T-helper 1 cell treated with Interleukin-12 subunit alpha and Interleukin-12 subunit beta and Interleukin-4 antibody, amounts not matched to agents 30 ng/mL and 1 ng/mL, for 36 hours (primary cell): ENCODE measurements around the gene GLRX2. TPM values are rescaled to one million over a fixed set of nuclear protein-coding genes. Genes with fewer than 3 reads are reported as not detected.

ENCODE experiments used
- intact Hi-C: fragments of 100-400 bp; cut with micrococcal nuclease; formaldehyde crosslinking; loops from one replicate; pipeline ENCODE4 v1.15.1; 2024
- total RNA-seq: library from RNA; stranded (reverse); gene quantifications from 2 replicates; pipeline ENCODE4 v1.2.3, GENCODE V29; 2022

The GLRX2 gene
- total RNA-seq, 1 donor from 2014 or later = 18.5 TPM

DNA sequence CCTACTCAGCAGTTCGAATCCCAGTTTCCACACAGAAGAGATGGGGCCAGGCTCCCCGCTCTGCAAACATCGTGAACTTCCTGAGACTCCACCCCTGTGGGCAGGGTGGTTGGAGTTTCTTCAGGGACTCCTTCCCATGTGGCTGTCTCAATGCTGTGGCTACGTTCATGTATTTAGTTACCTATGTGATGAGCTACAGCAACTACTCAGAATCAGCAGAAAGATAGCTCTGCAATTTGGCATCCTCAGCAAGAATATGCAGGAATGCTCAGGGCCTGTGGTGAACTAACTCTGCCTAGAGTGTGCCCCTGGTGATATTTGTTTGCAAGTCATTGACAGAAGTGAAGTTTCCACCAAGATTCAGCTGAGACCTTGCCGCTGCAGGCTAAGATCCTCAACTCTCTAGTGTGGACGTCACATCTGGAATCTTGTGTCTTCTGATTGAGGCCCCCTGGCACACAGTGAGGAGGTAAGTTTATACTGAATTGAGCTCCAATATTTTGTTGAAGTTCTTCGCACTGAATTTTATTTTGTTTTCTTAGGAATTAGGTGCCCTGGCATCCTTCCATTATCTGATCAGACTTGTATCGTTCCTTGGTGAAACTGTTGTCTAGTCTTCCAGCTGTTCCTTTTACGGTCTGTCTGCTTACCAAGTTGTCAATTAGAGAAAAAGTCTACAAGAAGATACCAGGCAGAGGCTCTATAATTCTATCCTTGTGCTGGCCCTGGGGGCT is 8.2 kb upstream of the GLRX2 start:
- intact Hi-C loops = no loop called here

DNA sequence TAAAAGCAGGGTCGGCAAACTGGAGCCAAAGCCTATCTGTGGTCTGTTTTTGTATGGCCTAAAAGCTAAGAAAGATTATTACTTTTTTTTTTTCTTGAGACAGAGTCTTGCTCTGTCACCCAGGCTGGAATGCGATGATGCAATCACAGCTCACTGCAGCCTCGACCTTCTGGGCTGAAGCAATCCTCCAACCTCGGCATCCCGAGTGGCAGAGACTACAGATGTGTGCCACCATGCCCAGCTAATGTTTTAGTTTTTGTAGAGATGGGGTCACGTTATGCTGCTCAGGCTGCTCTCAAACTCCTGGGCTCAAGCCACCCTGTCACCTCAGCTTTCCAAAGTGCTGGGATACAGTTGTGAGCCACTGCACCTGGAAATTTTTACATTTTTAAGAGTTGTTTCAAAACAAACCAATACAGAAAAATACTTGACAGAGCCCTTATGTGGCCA is 6.5 kb upstream of the GLRX2 start:
- intact Hi-C loops = no loop called here

DNA sequence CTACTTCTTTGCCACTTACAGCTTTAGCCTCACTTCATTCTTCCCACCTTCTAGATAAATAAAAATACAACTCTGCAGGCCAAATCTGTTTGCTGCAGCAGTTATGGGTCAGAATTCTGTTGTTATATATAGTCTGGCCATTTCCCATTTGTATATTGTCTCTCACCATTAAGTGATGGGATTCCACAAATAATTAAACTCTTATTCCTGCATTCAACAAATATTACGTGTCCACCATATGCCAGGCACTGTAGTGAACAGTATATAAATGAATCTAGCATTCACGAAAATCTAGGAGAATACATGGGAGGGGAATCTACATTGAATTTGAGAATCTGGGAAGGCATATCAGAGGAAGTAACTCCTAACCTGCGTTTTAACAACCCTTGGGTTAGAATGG is 5.7 kb upstream of the GLRX2 start:
- intact Hi-C loops = no loop called here

DNA sequence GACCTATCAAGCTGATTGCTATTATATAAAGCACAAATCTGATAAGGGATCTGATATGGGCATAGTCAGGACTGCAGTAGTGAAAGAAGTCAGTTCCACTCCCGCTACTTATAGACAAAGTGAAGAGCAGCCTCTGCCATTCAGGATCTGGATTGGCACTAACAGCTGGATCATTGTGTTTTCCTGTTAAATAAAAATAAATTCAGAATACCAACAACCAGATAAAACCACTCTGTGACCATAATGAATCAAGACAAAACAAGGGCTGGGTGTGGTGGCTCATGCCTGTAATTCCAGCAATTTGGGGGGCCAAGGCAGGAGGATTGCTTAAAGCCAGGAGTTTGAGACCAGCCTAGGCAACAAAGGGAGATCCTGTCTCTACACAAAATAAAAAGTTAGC is 5.0 kb upstream of the GLRX2 start:
- intact Hi-C loops = no loop called here

DNA sequence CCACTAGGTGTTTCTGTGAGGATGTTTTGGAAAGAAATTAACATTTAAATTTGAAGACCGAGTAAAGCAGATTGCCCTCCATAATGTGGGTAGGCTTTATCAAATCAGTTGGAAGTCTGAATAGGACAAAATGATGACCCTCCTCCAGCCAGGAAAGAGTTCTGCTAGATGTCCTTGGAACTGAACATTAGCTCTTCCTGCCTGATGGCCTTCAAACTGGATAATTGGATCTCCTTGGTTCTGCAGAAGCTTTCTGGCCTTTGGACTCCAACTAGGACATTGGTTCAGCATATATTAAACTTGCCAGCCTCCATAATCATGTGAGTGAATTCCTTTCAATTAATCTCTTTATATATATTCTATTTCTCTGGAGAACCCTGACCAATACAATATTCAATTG is 4.4 kb upstream of the GLRX2 start:
- intact Hi-C loops = loop anchor here (5.0 kb wide), 1 partner anchor 172 kb away; no protein-coding TSS in a partner anchor

DNA sequence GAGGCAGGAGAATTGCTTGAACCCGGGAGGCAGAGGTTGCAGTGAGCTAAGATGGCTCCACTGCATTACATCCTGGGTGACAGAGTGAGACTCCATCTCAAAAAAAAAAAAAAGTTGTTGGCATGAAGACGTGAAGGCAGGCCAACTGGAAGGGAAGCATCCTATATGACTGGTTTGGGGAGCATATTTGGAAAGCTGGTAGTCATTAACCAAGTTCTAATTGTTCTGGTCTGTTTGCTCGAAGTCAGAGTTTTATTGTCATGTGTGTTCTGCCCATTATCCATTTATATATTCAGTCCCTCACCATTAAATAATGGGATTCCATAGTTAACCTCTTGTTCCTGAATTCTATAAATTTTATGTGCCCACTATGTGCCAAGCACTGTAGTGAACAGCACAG is 3.3 kb upstream of the GLRX2 start:
- intact Hi-C loops = loop anchor here (5.0 kb wide), 1 partner anchor 171 kb away; no protein-coding TSS in a partner anchor

DNA sequence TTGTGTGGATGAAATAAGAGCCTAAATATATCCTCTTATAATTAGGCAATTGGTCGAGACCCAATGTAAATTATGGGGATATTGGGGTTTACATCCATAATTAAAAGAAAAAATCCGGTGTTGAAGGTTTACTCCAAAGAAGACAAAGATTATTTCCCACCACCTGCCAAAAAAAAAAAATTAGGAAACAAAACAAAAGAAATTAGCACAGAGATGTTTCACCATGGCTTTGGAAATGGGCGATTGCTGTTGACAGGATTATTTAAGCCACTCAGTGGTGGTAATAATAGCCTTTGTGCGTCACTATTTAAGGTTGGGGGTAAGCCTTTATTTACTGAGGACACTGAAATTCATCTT is 585 bp upstream of the GLRX2 start:
- intact Hi-C loops = loop anchor here (1.0 to 5.0 kb wide), 4 partner anchors 17 to 296 kb away; partner anchors contain the start of genes CDC73, RGS2, RO60 and UCHL5

DNA sequence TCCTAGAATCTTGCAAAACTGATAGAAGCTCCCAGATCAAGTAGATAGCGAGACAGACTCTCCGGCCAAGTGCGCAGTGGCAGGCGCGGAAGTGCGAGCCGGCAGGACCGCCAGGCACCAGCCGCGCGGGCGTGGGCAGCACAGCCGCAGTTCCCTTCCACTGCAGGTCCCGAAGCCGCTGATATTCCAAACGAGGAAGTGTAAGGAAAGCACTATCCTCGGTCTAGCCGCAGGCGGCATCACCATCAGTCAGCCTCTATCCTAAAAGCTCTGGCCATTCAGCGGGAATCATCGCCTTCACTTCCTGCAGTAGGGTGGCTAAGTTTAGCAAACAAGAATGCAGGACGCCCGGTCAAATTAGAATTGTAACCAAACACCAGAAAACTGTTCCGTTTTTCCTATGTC is 710 bp downstream of the GLRX2 start:
- intact Hi-C loops = no loop called here

DNA sequence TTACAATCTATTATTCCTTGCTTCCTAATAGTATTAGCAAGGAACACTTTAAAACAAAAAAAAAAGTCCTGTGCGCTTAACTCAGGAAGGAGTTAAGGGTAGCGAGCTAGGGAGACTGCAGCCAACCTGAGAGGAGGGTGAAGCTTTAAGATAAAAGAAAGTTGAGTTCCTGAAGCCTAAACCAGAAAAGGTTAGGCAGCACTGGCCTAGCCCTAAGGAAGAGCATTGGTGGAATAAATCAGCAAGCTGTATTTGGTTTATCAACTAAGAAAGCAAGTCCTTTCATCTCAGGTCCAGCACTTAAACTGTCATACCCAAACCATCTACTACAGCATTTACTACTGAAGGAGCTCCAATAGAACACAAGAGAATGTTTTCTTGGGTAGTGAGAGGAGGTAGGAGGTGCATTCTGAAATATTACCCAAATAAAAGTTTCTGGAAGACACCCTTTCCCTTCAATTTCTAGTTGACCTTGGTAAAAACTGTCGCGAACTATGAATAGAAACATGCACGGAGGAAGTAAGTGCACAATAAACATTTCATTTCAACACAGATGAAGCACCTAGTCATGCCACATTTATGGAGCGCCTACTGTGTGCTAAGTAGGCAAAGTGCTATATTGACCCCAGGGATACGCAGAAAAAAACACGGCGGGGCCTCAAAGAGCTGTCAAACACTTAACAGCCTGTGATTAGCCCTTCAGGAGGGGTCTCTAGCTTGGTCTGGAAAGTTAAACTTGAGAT is 1.3 kb downstream of the GLRX2 start:
- intact Hi-C loops = no loop called here

DNA sequence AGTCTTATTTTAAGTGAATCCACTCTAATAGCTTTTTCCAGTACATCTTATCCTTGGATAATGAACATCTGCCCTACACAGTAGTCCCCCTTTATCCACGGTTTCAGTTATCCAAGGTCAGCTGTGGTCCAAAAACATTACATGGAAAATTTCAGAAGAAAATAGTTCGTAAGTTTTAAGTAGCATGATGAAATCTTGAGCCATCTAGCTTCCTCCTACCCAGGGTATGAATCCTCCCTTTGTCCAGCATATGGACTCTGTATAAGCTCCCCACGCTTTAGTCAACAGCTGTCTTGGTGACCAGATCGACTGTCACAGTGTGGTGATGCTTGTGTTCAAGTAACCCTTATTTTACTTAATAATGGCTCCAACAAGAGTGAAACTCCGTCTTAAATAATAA is 2.6 kb downstream of the GLRX2 start:
- intact Hi-C loops = no loop called here

DNA sequence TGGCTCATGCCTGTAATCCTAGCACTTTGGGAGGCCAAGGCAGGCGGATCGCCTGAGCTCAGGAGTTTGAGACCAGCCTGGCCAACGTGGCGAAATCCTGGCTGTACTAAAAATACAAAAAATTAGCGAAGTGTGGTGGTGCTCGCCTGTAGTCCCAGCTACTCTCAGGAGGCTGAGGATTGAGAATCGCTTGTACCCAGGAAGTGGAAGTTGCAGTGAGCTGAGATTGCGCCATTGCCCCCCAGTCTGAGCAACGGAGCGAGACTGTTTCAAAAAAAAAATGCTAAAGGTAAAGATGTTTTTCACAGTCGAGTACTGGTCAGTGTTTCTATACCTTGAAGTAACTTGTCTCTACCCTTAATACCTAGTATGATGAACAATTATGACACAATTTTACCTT is 11.1 kb downstream of the GLRX2 start:
- intact Hi-C loops = no loop called here

DNA sequence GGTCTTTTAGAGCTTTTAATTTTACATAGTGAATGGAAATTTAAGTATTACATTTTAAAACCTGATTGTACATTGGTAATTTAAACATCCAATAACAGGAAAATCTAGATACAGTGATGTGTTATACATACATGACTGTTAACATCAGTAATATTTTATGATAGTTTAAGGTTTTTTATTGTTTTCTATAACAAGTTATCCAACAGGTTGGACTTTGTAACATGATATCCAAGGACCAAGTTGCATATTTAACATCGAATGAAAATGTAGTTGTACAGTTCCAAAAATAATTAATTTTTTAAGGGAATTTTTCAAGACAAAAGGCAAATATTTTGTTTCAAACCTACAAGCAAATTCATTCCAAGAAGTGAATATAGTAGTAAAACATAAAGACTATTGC is 14.3 kb downstream of the GLRX2 start:
- intact Hi-C loops = no loop called here

DNA sequence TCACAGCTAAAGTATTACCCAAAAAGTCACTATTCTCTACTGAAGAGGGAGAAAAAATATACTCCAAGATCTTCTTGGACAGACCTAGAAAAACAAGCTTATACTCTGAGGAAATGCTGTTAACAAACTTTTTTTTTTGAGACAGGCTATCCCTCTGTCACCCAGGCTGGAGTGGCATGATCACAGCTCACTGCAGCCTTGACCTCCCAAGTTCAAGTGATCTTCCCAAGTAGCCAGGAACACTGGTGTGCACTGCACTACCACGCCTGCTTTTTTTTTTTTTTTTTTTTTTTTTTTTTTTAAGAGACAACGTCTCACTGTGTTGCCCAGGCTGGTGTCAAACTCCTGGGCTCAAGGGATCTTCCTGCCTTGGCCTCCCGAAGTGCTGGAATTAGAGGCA is 17.3 kb downstream of the GLRX2 start:
- intact Hi-C loops = no loop called here

DNA sequence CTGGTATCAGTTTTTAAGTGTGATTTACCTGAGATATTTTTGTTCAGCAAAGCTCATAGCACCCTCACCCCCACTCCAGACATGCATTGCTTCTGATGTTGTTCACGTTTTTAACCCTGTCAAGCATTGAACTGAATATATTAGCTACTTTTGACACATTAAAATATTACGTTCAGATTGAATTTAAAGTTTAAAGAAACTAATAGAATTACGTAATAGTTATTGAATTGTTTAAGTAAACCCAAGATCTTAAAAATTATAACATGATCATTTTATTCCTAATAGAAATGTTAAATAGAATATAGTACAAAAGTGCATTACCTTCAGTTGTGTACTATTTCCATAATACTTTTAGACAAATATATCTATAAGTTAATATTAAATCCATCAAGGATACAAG is 18.9 kb downstream of the GLRX2 start:
- intact Hi-C loops = no loop called here

DNA sequence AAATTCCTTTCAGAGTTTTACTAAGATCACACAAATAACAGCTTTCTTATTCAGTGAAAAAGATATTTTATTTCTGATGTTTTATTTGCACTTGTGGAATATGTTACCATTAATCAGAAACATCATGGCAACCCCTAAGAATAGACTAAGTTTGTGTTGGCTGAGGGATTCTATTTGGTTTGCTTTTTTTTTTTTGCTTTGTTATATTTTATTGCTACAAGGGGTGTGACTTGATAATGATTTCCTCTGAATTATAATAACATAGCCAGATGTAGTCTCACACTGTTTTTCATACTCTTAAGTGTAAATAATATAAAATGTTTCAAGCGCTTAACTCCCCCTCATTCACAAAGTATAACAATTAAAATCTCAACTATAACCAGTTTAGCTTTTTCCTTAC is 20.0 kb downstream of the GLRX2 start:
- intact Hi-C loops = loop anchor here (2.0 kb wide), 1 partner anchor 14 kb away; no protein-coding TSS in a partner anchor

DNA sequence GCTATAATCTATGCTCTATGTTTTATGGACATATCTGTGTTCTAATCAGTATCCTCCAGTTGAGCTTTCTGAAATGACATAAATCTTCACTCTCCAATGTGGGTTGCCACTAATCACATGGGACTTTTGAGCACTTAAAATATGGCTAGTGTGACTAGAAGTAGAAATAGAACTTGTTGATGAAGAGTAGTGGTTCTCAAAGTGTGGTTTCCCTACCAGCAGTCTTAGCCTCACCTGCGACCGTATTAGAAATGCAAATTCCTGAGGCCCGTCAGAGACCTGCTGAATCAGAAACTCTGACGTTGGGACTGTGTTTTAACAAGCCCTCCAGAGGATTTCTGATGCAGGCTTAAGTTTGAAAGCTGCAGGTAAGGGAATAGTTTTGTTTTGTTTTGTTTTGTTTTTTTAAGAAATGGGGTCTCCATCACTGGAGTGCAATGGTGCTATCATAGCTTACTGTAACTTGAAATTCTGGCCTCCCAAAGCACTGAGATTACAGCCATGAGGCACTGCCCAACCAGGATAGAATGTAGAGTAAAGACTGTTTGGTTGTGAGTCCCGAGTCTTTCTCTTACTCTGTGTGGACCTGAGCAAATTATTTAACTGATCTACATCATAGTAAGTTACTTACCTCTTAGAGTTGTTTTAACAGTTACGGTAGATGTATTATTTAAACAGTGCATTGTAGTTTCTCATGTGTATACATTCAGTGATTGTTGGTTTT is 21.7 kb downstream of the GLRX2 start:
- intact Hi-C loops = loop anchor here (2.0 kb wide), 1 partner anchor 13 kb away; no protein-coding TSS in a partner anchor

DNA sequence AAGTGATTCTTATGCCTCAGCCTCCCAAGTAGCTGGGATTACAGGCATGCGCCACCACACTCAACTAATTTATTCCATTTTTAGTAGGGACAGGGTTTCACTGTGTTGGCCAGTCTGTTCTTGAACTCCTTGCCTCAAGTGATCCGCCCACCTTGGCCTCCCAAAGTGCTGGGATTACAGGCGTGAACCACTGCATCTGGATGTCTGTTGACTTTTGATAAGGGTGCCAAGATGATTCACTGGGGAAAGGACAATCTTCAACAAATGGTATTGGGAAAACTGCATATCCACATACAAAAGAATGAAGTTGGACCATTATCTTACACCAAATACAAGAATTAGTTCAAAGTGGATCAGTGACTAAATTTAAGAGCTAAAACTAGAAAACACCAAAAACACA is 26.0 kb downstream of the GLRX2 start:
- intact Hi-C loops = no loop called here

DNA sequence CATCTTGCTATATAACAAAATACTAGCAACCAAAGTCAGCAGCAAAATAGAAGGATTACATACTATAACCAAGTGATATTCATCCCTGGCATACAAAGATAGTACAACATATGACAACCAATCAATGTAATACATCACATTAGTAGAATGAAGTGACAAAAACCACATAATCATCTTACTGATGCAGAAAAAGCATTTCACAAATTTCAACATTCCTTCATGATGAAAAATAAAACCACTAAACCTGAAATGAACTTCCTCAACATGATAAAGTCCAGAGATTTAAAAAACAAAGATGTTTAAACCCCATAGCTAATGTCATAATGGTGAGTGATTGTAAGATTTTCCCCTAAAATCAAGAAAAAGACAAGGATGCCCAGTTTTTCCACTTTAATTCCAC is 27.2 kb downstream of the GLRX2 start:
- intact Hi-C loops = no loop called here

DNA sequence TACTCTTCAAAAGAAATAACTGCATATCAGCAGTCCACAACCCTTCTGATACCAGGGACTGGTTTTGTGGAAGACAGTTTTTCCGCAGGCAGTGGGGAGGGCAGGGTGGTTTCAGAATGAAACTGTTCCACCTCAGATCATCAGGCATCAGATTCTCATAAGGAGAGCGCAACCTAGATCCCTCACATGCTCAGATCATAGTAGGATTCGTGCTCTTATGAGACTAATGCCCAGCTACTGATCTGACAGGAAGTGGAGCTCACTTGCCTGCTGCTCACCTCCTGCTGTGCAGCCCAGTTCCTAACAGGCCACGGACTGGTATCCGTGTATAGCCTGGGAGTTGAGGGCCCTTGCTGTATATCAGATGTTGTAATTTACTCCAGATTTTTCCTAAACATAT is 34.3 kb downstream of the GLRX2 start:
- intact Hi-C loops = loop anchor here (1.0 to 2.0 kb wide), 2 partner anchors 11 to 14 kb away; no protein-coding TSS in a partner anchor

DNA sequence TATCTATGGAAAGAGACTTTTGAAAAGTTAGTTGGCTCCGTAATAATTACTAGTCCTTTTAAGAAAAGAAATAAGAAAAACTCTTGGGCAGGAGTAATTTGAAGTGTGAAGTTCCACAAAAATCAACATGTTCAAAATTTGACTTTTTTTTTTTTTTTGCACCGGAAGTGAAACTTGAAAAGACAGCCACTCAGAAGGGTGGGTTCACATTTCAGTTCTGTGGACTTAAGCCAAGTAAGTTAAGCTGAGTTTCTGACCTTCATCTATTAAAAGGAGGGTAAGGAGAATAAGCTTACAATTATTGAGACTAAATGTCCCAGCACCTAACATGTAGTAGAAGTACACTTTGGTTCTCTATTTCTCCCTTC is 34.8 kb downstream of the GLRX2 start:
- intact Hi-C loops = loop anchor here (1.0 to 2.0 kb wide), 2 partner anchors 10 to 14 kb away; no protein-coding TSS in a partner anchor

DNA sequence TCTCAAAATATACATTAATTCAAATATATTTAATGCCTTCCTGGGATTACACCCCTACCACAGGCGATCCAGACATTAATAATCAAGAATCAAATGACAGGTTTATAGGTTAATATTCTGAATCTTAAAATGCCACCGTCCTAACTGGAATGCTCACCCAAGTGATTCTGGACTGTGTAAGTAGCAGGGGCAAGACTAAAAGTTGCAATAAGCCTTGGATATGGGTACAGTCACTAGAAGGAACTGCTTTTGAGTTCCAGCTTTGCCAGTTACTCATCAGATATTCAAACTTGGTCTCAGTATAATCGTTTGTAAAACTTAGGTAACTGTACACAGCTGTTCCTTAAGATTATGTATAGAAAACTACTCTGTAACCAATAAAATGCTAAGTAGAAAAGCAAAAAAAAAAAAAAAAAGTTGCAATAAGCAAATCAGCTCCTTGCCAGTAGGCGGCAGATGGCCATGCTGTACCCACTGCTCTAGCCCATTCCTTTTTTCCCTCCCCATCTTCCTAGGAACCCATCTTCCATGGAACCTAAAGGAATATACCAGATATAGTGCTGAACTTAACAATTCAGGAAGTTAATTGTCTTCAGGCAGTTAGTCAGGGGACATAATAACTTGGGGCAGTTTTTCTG is 35.3 kb downstream of the GLRX2 start:
- intact Hi-C loops = loop anchor here (1.0 to 10.0 kb wide), 3 partner anchors 10 to 1225 kb away; no protein-coding TSS in a partner anchor
